ENCODE results near the gene KDM4E.

Gene KDM4E

GRCh38 chr11:95024958-95025357 is at the start of gene KDM4E:
Gene KDM4E (plus strand): TSS chr11:95025258. CDS start chr11:95025558, 300 bp downstream.
- no peak within 1 kb of the TSS for H3K4me3 ChIP-seq (replicated peaks; ENCODE audit: low read depth, low read length)
- no peak for TF ChIP-seq CTCF (IDR thresholded peaks at IDR 0.05; ENCODE audit: insufficient read depth, low read length, poor library complexity, severe bottlenecking)
- H3K36me3 ChIP-seq (ENCODE audit: control insufficient read depth, insufficient read depth, low read length) = no peaks in the 10 kb centered on the region
- no peaks in the 10 kb centered on the region for H3K27me3 ChIP-seq (replicated peaks; ENCODE audit: control insufficient read depth, insufficient read depth, low read length)
- no peak for DNase-seq (ENCODE audit: extremely low read depth, insufficient read length)

- no peak for TF ChIP-seq CTCF (IDR thresholded peaks at IDR 0.05; ENCODE audit: insufficient read depth, low read length, poor library complexity, severe bottlenecking)
- no peak for DNase-seq (ENCODE audit: extremely low read depth, insufficient read length)
- Histone ChIP-seq H3K27me3 (replicated peaks; ENCODE audit: control insufficient read depth, insufficient read depth, low read length) (no peaks in the 10 kb centered on the region), H3K36me3 (ENCODE audit: control insufficient read depth, insufficient read depth, low read length) (no peaks in the 10 kb centered on the region; the same call in 1 of the 2 replicates), H3K4me3 (replicated peaks; ENCODE audit: low read depth, low read length) (no peak overlapping the region)
Measured at GRCh38 chr11:94975599-94975998, 49.5 kb upstream of the KDM4E start.

- no peaks in the 10 kb centered on the region for H3K36me3 ChIP-seq (ENCODE audit: control insufficient read depth, insufficient read depth, low read length)
- no peak for TF ChIP-seq CTCF (IDR thresholded peaks at IDR 0.05; ENCODE audit: insufficient read depth, low read length, poor library complexity, severe bottlenecking)
- H3K27me3 ChIP-seq (replicated peaks; ENCODE audit: control insufficient read depth, insufficient read depth, low read length) = no peaks in the 10 kb centered on the region
- DNase-seq (ENCODE audit: extremely low read depth, insufficient read length) = no peak
- no peak overlapping the region for H3K4me3 ChIP-seq (replicated peaks; ENCODE audit: low read depth, low read length)
Measured at GRCh38 chr11:94987378-94987777, 37.7 kb upstream of the KDM4E start.

- Histone ChIP-seq H3K36me3 (ENCODE audit: control insufficient read depth, insufficient read depth, low read length) (no peaks in the 10 kb centered on the region), H3K4me3 (replicated peaks; ENCODE audit: low read depth, low read length) (no peak overlapping the region), H3K27me3 (replicated peaks; ENCODE audit: control insufficient read depth, insufficient read depth, low read length) (no peaks in the 10 kb centered on the region)
- TF ChIP-seq CTCF (IDR thresholded peaks at IDR 0.05; ENCODE audit: insufficient read depth, low read length, poor library complexity, severe bottlenecking) = no peak
- DNase-seq (ENCODE audit: extremely low read depth, insufficient read length) = no peak
Measured at GRCh38 chr11:94988748-94989147, 36.3 kb upstream of the KDM4E start.

- TF ChIP-seq CTCF (IDR thresholded peaks at IDR 0.05; ENCODE audit: insufficient read depth, low read length, poor library complexity, severe bottlenecking) = no peak
- no peaks in the 10 kb centered on the region for H3K36me3 ChIP-seq (ENCODE audit: control insufficient read depth, insufficient read depth, low read length)
- no peak for DNase-seq (ENCODE audit: extremely low read depth, insufficient read length)
- no peak overlapping the region for H3K4me3 ChIP-seq (replicated peaks; ENCODE audit: low read depth, low read length)
- no peaks in the 10 kb centered on the region for H3K27me3 ChIP-seq (replicated peaks; ENCODE audit: control insufficient read depth, insufficient read depth, low read length)
Measured at GRCh38 chr11:94993400-94993943, 31.6 kb upstream of the KDM4E start.

- TF ChIP-seq CTCF (IDR thresholded peaks at IDR 0.05; ENCODE audit: insufficient read depth, low read length, poor library complexity, severe bottlenecking) = no peak
- DNase-seq (ENCODE audit: extremely low read depth, insufficient read length) = no peak
- H3K27me3 ChIP-seq (replicated peaks; ENCODE audit: control insufficient read depth, insufficient read depth, low read length) = no peaks in the 10 kb centered on the region
- H3K4me3 ChIP-seq (replicated peaks; ENCODE audit: low read depth, low read length) = no peak overlapping the region
- no peaks in the 10 kb centered on the region for H3K36me3 ChIP-seq (ENCODE audit: control insufficient read depth, insufficient read depth, low read length)
Measured at GRCh38 chr11:94997437-94997836, 27.6 kb upstream of the KDM4E start.

Data from GM06990 (cell line).